Femur (tissue), 1 donor: Measurements from ENCODE around the gene COL5A3.

ENCODE experiments used
- DNase-seq: peaks from one replicate; pipeline ENCODE4 v3.0.0-alpha.2; 2017

Gene COL5A3

DNA sequence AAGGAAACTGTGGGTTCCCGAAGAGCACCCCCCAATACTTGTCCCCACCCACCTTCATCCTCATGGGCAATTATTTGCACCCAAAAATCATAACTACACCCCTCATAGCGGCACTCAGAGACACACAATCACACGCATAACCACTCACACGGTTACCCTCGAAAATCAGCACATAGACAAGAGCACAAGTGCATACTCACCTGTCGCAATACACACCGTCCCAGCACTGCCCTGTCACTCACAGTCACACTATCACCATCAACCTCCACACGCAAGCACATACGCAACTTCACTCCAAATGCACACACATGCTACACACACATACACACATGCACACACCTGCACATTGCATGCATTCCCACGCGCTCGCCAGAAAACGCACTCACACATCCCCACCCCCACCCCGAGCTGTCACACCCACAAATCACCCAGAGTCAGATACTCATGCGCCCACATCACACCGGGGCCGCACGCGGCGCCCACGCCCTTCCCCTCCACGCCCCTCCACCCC lies 535 bp downstream of the COL5A3 start:
- no peak for DNase-seq

DNA sequence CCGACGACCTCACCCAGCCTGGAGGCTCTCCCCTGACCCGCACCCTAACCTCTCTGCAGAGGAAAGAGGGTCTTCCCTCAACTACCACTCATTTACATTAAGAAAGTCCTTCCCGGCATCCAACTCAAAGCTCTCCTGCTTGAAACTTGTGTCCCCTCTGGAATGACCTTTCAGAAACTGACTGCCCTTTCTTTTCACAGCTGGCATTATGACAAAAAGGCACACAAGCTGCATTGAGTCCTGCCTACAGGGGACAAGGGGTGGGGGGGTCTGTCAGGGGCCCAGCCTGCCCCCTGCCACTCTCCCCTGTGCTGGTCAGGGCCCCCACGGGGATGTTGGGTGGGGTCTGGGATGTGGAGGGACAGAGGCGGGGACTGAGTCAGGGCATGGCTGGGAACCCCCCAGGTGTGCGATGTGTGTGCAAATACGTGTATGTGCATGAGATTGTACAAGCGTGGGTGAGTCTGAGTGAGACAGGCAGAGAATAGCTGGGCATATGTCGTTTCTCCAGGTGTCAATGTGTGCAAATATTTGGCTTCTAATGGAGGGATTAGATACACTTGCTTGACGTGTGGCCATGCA lies 2.0 kb downstream of the COL5A3 start:
- DNase-seq, result peak; percentile 28

DNA sequence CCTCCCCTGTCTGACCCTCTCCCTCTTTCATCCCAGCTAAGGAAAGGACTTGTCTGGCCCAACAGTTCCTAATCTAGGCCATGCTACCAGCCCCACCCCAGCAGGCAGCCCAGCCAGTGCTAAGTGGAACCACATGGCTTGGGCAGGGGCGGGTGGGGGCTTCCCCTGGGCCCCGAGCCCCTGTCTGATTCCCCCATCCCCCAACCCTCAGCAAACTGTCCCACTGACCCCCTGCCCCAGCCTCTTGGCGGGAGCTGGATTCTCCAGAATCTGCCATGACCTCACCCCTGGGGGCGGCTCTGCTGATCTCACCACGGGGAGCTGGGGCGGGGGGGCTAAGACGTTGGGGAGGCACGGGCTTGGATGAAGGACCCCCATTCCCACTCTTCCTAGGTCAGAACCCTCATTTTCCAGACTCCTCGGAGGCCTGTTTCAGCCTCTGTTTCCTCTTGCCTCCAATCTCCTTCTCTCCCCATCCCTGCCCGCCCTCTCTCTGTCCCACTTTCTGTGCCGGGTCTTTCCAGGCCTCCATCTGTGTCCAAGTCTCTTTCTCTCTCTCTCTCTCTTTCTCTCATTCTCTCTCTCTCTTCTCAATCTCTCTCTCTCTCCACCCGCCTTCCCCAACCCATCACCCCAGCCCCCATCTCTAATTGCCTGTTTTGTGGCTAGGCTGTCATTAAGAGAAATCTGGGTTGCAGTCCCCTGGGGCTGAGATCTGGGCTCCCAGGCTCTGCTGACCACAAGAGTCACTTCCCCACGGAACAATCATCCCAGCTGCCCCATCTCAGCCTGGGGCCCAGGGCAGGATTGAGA lies 2.7 kb downstream of the COL5A3 start:
- DNase-seq, result peak; percentile 82

DNA sequence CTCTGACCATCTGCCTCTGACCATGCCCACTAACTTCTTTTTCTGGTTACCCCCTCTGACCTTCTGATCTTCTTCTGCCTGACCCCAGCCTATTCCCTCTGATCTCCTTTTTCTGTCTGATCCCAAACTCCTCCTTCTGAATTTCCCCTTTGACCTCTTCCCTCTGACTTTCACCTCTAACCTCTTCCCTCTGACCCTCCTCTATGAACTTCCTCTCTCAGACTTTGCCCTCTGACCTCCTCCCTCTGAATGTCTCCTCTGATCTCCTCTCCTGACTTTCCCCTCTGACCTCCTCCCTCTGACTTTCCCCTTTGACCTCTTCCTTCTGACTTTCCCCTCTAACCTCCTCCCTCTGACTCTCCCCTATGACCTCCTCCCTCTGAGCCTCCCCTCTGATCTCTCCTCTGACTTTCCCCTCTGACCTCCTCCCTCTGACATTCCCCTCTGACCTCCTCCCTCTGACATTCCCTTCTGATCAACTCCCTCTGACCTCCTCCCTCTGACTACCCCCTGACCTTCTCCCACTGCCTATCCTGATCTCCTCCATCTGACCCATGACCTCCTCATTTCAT lies 3.5 kb downstream of the COL5A3 start:
- DNase-seq, result no peak

DNA sequence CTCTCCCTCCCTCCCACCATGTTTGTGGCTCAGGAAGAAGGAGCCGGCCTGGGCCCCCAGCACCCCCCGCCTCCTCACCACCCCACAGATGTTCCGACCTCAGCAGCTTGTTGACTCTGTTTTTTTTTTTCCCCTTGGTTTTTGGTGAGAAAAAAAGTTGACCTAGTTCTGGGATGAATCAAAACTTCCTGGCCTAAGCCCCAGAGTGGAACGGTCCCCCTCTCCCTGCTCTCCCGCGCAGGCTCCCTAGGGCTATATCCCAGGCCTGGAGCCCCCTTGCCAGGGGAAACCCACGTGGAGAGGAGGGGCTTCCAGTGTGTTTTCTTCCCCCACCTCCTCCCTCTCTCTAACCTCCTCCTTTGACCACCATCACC lies 4.0 kb downstream of the COL5A3 start:
- DNase-seq, result peak; percentile 80

DNA sequence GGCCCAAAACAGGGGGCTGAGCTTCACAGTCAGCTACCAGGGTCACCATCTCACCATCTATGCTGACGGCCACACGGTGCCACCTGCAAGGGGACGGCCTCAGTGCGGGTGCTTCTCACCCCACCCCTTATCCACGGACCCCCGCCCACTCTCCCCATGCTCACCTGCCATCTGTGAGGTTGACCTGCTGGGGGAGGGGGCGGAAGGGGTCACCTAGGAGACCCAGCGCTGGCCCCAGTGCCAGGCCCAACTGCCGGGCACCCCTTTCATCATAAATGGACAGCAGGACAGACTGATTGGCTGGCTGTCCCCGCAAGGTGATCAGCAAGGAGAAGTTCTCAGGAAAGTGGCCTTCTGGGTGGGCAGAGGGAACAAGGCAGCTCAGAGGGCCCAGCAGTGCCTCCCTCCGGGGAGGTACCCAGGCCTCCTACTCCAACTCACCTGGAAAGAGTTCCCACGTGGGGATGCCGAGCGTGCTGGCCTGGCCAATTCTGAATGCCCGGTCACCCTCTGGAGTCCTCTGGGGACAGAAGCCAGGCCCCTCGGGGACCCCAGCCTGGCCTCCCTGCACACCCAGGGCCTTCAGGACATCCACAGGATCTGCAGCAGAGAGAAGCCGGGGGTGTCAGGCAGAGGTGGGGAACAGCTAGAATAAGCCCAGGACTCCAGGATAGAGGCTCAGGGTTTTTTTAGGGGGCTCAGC lies 4.5 kb downstream of the COL5A3 start:
- DNase-seq, result no peak

DNA sequence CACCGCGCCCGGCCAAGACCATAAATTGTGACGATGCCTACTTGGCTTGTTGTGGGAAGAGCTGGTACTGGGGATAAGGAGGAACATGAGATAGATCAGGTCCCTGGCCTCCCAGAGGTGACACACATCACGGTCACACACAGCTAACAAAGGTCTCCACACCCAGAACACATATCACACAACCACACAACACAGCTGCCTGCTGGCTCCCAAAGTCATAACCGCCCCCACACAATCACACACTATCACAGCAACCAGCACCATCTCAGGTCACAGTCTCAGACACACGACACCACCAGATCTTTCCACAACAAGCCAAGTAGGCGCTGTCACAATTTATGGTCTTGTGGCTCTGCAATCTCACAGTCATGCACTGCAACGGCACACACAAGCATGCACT lies 5.7 kb downstream of the COL5A3 start:
- DNase-seq, result no peak

DNA sequence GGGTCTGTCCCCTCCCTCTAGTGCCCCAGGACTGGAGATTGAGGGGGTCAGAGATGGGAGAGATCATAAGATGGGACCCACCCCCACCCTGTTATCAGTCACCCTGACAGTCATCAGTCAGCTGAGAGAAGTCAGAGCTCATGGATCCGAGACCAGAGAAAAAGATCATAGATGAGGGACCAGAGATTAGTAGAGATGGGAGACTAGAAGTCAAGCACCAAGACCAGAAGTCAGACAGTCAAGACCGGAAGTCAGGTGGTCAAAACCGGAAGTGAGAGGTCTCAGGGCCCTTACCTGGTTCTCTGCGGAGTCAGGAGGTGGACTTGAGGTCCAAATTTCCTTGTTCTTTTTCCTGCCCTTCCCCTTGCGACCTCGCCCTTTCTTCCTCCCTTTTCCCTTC lies 7.0 kb downstream of the COL5A3 start:
- DNase-seq, result no peak

DNA sequence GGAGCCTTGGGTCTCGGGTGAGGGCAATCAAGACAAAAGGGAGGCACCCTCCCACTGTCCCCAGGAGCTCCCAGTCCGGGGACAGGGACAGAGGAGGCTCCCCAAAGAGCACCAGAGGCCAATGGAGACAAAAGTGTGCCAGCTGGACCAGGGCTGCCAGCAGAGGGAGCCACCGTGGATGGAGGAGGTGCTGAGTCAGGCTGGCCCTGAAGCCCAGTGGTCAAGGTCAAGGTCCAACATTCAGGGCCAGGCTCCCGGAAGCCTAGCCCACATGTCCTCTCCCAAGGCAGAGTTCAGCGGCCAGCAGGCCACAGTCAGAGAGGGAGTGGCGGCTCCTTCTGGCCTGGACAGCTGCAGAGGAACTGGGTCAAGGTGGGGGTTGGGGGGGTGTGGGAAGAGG lies 8.4 kb downstream of the COL5A3 start:
- DNase-seq, result no peak

DNA sequence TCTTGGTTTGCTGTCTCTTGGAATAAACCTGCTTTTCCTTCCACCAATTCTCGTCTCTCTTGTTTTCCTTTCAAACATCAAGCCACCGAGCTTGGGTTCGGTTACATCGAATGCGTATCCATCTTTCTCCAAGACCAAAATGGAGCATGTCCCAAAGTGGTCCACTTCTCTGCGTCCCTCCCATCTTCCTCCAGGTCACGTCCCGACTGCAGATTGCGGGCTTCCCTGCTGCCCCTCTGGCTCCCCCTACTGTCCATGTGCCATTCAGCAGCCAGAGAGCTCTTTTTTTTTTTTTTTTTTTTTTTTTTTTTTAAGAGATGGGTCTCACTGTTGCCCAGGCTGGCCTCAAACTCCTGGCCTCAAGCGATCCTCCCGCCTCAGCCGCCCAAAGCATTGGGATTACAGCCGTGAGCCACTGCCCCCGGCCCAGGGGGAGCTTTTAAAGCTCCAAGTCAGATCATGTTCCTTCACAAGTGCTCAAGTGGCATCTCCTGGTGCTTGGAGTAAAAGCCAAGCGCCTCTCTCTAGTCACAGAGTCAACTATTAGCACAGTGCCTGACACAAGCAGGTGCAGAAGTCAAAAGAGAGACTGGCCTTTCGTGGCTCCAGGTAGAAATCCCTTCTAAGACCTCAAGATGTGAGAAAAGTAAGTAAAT lies 10.0 kb downstream of the COL5A3 start:
- peak; percentile 84 for DNase-seq

DNA sequence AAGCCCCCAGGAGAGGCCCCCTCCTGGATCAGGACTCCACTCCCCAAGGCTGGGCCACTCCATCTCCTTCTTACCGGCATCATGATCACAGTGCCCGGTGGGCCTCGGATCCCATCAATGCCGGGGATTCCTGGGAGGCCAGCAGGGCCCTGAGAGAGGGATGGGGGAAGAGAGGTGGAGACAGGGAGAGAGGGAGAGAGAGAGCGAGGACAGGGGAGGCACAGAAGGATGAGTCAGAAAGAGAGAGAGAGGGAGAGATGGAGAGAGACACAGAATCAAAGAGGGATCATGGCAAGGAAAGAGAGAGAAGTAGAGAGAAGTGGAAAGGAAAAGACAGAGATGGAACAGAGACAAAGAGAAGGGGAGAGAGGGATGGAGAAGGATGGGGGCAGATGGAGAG lies 13.8 kb downstream of the COL5A3 start:
- DNase-seq, result no peak

DNA sequence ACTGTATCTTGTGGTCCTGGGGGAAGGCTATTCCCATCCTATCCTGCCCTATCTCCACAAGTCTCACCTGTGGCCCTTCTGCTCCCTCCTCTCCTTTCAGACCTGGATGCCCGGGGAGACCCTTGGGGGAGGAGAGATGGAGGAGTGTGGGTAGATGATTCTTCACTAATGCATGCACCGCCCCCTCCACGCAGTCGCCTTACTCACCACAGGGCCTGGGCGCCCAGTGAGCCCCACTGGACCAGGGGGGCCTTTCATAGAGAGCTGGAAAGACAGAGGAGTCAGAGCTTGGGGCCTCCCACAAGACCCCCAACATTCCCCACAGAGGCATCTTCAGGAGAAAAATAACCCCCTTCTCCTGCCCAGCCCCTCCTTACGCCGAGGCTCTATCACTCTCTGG lies 14.3 kb downstream of the COL5A3 start:
- no peak for DNase-seq

DNA sequence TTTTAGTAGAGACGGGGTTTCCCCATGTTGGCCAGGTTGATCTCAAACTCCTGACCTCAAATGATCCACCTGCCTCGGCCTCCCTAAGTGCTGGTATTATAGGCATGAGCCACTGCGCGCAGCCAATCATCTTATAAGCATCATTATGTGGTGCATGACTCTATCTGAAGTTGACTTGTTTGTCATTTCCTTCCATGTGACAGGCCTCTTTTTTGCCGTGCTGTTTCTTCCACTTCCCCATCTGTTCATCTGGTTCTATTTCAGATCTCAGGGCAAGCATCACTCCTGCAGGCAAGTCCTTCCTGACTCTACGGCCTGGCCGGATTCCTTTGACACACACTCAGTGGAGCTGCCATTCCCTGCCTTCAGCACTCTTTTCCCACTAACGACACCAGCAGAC lies 15.2 kb downstream of the COL5A3 start:
- no peak for DNase-seq

DNA sequence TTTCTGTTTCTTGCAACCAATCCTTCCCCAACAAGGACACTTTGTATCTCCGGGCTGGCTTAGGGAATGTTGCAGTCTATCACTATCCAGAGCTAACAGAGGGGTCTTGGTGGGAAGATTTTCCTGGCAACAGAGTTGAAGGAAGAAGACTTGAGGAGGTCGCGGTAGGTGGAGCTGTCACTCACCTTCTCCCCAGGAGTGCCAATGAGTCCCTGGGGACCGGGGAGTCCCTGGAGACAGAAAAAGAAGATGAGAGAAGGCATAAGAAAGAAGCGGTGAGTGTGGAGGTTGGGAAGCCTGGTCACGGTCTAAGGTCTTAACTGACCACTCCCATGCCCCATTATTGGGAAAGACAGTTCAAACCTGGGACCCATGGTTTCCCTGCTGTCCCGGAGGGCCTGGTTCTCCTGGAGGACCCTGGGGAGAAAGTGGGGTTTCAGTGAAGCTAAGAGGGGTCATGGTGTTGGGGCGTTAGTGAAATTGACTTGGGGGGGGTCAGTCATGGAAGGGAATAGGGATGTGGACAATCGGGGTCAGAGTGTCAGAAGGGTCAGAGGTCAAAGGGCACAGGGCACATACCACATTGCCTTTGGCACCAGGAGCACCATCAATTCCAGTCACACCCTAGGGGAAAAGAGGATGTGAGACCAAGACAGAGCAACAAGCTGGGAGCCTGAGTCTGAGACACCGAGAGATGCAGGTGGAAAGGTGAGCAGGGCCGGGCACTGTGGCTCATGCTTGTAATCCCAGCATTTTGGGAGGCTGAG lies 18.7 kb downstream of the COL5A3 start:
- DNase-seq, result no peak

DNA sequence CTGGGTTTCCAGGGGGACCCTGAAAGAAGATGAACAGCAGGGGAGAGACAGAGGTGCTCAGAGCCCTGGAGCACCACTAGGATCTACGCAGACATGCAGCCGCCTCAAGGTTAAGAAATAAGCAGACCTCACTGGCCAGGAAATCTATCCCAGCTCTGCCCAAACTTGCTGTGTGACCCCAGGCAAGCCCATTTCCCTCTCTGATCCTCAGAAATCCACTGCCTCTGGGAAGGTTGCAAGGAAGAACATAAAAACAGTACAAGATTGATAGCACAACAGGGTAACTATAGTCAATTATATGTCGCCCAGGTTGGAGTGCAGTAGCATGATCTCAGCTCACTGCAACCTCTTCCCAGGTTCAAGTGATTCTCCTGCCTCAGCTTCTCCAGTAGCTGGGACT lies 20.8 kb downstream of the COL5A3 start:
- no peak for DNase-seq

DNA sequence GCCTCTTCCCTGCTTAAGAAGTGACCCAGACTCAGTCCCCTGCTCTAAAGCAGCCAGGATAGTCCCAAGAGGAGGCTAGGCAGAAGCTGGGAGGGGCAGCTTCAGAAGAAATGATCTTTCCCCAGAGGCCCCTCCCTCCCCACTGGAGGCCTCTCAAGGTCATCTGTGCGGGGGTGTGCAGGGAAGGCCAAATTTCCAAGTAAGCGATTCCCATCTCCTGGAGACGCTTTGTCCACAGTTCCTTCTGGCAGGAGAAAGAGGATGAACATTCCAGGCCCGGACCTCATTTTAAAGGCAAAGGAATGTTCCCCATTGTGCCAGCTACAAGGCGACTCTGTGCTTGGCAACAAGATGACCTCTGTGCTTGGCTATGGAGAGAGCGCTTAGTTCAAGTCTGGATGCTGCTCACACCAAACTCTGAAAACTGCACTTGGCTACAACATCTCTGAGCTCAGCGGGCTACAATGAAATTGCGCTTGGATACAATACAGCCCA lies 23.5 kb downstream of the COL5A3 start:
- DNase-seq, result peak; percentile 88

DNA sequence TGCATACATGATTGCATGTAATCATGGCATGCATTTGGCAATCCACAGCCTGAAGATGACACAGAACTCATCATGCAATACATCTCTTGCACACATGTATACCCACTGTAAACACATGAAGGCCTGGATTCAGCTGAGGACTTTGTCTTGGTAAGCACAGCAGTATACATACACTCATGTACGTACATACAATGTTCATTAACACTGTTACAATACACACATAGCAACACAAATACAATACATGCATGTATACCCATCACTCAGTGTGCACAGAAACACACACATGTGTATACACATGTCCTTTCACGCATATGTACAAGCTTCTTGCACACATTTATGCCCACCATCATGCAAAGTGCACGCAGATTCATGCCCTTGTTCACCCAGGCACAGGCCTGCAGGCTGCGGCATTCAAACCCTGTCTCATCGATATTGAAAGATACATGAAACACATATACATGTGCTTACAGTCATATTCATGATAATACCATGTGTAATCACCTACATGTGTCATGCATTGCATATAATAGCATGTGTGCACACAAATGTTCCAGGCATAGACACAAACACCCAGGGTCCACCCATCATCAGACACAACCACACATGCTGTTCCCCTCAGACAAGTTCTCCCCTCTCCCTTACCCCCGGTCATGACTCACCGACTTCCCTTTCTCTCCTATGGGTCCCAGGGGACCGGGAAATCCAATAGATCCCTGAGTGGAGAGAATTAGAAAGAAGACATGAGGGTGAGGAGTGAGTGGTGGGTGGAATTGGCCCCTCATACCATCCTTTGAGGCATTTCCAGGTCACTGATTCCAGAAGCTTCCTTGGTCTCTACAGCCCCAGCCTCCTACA lies 28.7 kb downstream of the COL5A3 start:
- DNase-seq, result no peak

DNA sequence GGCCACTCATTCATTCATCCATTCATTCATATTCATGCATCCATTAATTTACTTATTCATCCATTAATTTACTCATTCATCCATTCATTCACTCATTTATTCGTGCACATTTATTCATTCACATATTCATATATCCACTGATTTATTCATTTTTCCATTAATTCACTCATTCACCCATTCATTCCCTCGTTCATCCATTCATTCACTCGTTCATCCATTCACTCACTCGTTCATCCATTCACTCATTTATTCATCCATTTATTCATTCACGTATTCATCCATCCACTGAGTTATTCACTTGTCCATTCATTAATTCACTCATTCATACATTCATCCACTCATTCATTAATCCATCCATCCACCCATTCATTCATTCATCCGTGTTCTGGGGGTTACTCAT lies 38.2 kb downstream of the COL5A3 start:
- DNase-seq, result no peak

DNA sequence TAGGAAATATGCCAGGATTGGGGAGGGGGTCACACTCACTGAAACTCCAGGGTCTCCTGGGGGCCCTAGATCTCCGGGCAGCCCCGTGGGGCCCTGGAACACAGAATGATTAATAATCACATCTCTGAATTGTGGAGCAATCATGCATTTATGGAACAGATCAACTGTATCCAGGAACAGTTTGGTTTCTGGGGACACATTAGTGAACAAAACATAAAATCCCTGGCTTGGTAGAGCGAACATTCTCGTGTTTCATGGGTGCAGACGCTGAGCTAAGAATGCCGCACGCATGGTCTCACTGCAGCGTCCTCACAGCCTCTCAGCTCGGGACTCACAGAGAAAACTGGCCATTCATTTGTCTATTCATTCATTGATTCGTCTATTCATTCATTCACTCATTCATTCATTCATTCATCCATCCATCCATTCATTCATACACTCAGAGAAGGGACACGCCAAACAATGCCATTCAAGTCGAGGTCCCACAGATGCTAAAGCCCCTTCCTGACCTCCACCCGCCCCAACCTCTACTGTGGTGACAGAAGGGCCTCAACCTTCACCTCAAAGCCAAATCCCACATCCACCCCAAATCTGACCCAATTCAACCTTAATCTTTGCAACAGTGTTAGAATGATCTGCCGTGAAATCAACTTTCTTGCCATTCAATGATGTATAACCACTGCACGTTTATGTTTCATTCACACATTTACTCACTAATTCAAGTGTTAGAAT lies 39.0 kb downstream of the COL5A3 start:
- no peak for DNase-seq

DNA sequence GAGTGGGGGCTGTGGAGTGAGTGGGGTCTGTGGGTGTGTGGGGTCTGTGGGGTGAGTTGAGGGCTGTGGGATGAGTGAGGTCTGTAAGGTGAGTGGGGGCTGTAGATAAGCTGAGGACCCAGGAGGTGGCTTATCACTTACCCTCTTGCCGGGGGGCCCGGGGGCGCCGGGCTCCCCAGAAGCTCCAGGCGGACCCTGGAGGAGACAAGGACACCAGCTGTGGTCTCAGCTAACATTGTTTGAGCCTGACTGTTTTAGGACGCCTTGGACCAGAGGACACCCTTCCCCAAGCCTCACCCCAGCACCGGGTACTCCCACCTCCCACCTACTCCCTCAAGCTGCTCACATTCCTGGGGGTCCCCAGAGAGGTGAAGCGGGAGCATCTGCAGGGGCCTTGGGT lies 39.8 kb downstream of the COL5A3 start:
- DNase-seq, result no peak

DNA sequence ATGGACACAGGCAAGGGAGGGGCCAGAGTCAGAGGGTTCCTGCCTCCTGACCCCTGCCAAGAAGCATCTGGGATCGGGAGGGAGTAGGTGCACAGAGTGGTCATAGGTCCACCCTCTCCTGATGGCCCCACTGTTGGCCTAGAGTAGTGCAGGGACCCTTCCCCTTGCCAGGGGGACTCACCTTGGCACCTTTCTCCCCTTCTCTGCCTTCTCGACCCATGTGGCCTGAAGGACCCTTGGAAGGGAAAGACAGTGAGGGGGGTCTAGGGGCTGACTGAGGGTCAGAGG lies 40.7 kb downstream of the COL5A3 start:
- DNase-seq, result no peak
